ENCODE data around the gene COQ7. TPM values are rescaled to one million over a fixed set of nuclear protein-coding genes. Genes with fewer than 3 reads are reported as not detected.

The COQ7 gene
- total RNA-seq, 8 experiments from 2014 or later, result 10.1 to 33.4 (median 20.3) TPM

GRCh38 chr16:19119564-19119963, 52.1 kb downstream of the COQ7 start:
- Histone ChIP-seq H3K4me1 (replicated peaks in 1 of 2) (peaks cover 0 to 5% of the 10 kb centered on the region in 2 donors), H3K27ac (no peak overlapping the region), H3K4me3 (no peak overlapping the region)
- no peak for ATAC-seq (replicated peaks in 6 of 8)
- in situ Hi-C loops (cut with MboI; ENCODE audit: low pct_unique_long_range_greater_than_20kb in 2 of 9, low sequenced_read_pairs in 9 of 9, unreplicated experiment in 9 of 9), result no loop called here
- WGBS, 10 experiments, result 6 to 100% (median 80%) methylated on average over 1 to 5 of the region's 5 CpGs; no CpG with 5 or more reads in 1 of the 10 experiments

GRCh38 chr16:19123535-19124178, 56.2 kb downstream of the COQ7 start:
- ATAC-seq (replicated peaks in 6 of 8), result no peak
- WGBS, 10 experiments, result 80 to 100% (median 87%) methylated on average over 1 to 5 of the region's 6 CpGs; no CpG with 5 or more reads in 5 of the 10 experiments
- H3K4me3 ChIP-seq, result no peak overlapping the region
- in situ Hi-C loops (cut with MboI; ENCODE audit: low pct_unique_long_range_greater_than_20kb in 2 of 9, low sequenced_read_pairs in 9 of 9, unreplicated experiment in 9 of 9), result no loop called here
- H3K27ac ChIP-seq, result no peak overlapping the region
- no peaks in the 10 kb centered on the region for H3K4me1 ChIP-seq (replicated peaks in 1 of 2)

- in situ Hi-C loops (cut with MboI; ENCODE audit: low pct_unique_long_range_greater_than_20kb in 2 of 9, low sequenced_read_pairs in 9 of 9, unreplicated experiment in 9 of 9), result no loop called here
- Histone ChIP-seq H3K4me3 (no peak overlapping the region), H3K4me1 (replicated peaks in 1 of 2) (peaks cover 2 to 5% of the 10 kb centered on the region in 2 donors), H3K27ac (no peak overlapping the region)
- no peak for ATAC-seq (replicated peaks in 6 of 8)
Observed at GRCh38 chr16:19126300-19126699, 58.9 kb downstream of the COQ7 start.

- H3K27ac ChIP-seq, result no peak overlapping the region
- no peak for ATAC-seq (replicated peaks in 6 of 8)
- H3K4me3 ChIP-seq, result no peak overlapping the region
- WGBS, 10 experiments, result 83 to 100% (median 91%) methylated on average over 1 to 3 of the region's 3 CpGs; no CpG with 5 or more reads in 2 of the 10 experiments
- in situ Hi-C loops (cut with MboI; ENCODE audit: low pct_unique_long_range_greater_than_20kb in 2 of 9, low sequenced_read_pairs in 9 of 9, unreplicated experiment in 9 of 9), result no loop called here
- H3K4me1 ChIP-seq (replicated peaks in 1 of 2), result peaks cover 3 to 5% of the 10 kb centered on the region in 2 donors
Observed at GRCh38 chr16:19127205-19127604, 59.8 kb downstream of the COQ7 start.

GRCh38 chr16:19127674-19128131, 60.3 kb downstream of the COQ7 start:
- 29 to 91% (median 80%) methylated on average over 1 to 3 of the region's 3 CpGs; no CpG with 5 or more reads in 4 of the 10 experiments for WGBS, 10 experiments
- H3K4me1 ChIP-seq (replicated peaks in 1 of 2), result peaks cover 3 to 5% of the 10 kb centered on the region in 2 donors
- H3K27ac ChIP-seq, result no peak overlapping the region
- no peak for ATAC-seq (replicated peaks in 6 of 8)
- in situ Hi-C loops (cut with MboI; ENCODE audit: low pct_unique_long_range_greater_than_20kb in 2 of 9, low sequenced_read_pairs in 9 of 9, unreplicated experiment in 9 of 9), result no loop called here
- H3K4me3 ChIP-seq, result no peak overlapping the region

GRCh38 chr16:19128454-19129200, 61.2 kb downstream of the COQ7 start:
- in situ Hi-C loops (cut with MboI; ENCODE audit: low pct_unique_long_range_greater_than_20kb in 2 of 9, low sequenced_read_pairs in 9 of 9, unreplicated experiment in 9 of 9), result no loop called here
- Histone ChIP-seq H3K4me3 (no peak overlapping the region), H3K4me1 (replicated peaks in 1 of 2) (peaks cover 3 to 5% of the 10 kb centered on the region in 2 donors), H3K27ac (no peak overlapping the region)
- 30 to 100% (median 63%) methylated on average over 1 to 7 of the region's 7 CpGs; no CpG with 5 or more reads in 1 of the 10 experiments for WGBS, 10 experiments
- ATAC-seq (replicated peaks in 6 of 8), result no peak

Other genes with a start within 250 kb of the COQ7 start
- gene SMG1, start 141.2 kb upstream of the COQ7 start, total RNA-seq, result 100 to 1,000 TPM in 1 of 8 experiments, 10 to 100 TPM in 7; 31.1 to 100 (median 42.5) TPM
- 1 to 10 TPM in 5 of 8 experiments, under 1 TPM in 3; 0.41 to 2.5 (median 1.5) TPM for gene TMC7, start 83.7 kb upstream of the COQ7 start, total RNA-seq
- gene ITPRIPL2, start 46.4 kb downstream of the COQ7 start, total RNA-seq, result 10 to 100 TPM in 4 of 8 experiments, 1 to 10 TPM in 4; 1.3 to 29.3 (median 7.8) TPM
- 10 to 100 TPM in 1 of 8 experiments, 1 to 10 TPM in 6, under 1 TPM in 1; 0.85 to 37.4 (median 3.6) TPM for gene SYT17, start 100.6 kb downstream of the COQ7 start, total RNA-seq
- gene CLEC19A, start 218.1 kb downstream of the COQ7 start, total RNA-seq, result 1 to 10 TPM in 1 of 8 experiments, under 1 TPM in 5, not detected in 2; 0.11 to 2.9 (median 0.41) TPM